ENCODE data around the gene FGFBP1. TPM values are rescaled to one million over a fixed set of nuclear protein-coding genes. Genes with fewer than 3 reads are reported as not detected.

FGFBP1 gene
- total RNA-seq, 2 donors from 2014 or later: 39.1 to 62.3 TPM

DNA sequence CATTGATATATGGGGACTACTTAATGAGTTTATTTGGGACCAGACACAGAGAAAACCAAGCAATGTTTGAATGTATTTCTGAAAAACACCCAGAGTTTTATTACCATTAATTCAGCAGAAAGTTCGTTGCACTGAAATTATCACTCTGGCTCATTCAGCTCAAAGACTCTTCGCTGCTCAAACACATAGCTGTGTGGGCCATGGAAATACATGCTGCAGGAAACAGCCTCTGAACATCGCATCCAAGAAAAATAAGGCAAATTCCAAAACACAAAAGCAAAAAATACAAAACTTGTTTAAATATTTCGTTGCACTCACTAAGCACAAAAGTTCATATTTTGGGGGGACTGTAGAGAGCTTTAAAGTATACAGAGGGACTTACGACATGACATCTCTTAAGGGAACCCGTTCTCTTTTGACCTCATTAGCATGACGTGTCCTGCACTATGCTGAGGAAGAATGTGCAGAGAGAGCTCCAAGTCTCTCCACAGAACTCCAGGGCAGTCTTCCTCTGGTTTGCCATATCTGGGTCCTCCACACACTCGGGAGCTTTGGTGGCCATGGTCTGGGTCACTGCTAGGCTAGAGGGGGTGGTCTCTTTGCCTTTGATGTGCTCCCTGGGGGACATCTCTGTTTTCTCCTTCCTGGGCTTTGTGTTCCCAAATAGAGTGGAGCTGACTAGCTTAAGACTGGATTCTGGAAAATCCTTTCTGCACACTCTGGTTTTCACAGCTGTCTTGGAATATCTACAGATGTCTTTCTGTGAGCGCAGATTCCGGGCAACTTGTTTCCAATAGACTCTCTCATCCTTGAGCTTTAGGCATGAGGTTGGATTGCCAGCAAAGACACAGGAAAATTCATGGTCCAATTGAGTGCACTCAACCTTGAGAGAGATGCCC lies 2.8 kb downstream of the FGFBP1 start:
- Histone ChIP-seq H3K27me3 (no peaks in the 10 kb centered on the region), H3K4me1 (no peaks in the 10 kb centered on the region), H3K27ac (no peak overlapping the region), H3K9me3 (no peaks in the 10 kb centered on the region), H3K36me3 (no peaks in the 10 kb centered on the region), H3K9ac (ENCODE audit: low read depth in 2 of 2, low read length in 2 of 2) (no peak overlapping the region), H3K4me3 (no peak overlapping the region)
- intact Hi-C loops (cut with DNase I): no loop called here
- DNase-seq: no peak
- TF ChIP-seq, protein P1, sequence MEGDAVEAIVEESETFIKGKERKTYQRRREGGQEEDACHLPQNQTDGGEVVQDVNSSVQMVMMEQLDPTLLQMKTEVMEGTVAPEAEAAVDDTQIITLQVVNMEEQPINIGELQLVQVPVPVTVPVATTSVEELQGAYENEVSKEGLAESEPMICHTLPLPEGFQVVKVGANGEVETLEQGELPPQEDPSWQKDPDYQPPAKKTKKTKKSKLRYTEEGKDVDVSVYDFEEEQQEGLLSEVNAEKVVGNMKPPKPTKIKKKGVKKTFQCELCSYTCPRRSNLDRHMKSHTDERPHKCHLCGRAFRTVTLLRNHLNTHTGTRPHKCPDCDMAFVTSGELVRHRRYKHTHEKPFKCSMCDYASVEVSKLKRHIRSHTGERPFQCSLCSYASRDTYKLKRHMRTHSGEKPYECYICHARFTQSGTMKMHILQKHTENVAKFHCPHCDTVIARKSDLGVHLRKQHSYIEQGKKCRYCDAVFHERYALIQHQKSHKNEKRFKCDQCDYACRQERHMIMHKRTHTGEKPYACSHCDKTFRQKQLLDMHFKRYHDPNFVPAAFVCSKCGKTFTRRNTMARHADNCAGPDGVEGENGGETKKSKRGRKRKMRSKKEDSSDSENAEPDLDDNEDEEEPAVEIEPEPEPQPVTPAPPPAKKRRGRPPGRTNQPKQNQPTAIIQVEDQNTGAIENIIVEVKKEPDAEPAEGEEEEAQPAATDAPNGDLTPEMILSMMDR (IDR thresholded peaks at IDR 0.05): no peak

GRCh38 chr4:15934259-15934658 lies 4.3 kb downstream of the FGFBP1 start:
- TF ChIP-seq, protein P1 (IDR thresholded peaks at IDR 0.05): no peak
- H3K9me3 ChIP-seq: no peaks in the 10 kb centered on the region
- no peak for DNase-seq
- H3K27ac ChIP-seq: no peak overlapping the region
- H3K9ac ChIP-seq (ENCODE audit: low read depth in 2 of 2, low read length in 2 of 2): no peak overlapping the region
- no peaks in the 10 kb centered on the region for H3K4me1 ChIP-seq
- no peaks in the 10 kb centered on the region for H3K27me3 ChIP-seq
- H3K4me3 ChIP-seq: no peak overlapping the region
- intact Hi-C loops (cut with DNase I): no loop called here
- H3K36me3 ChIP-seq: no peaks in the 10 kb centered on the region

- Histone ChIP-seq H3K27me3 (no peaks in the 10 kb centered on the region), H3K9ac (ENCODE audit: low read depth in 2 of 2, low read length in 2 of 2) (no peak overlapping the region), H3K4me3 (no peak overlapping the region), H3K27ac (no peak overlapping the region), H3K4me1 (no peaks in the 10 kb centered on the region), H3K36me3 (no peaks in the 10 kb centered on the region), H3K9me3 (no peaks in the 10 kb centered on the region)
- no peak for DNase-seq
- intact Hi-C loops (cut with DNase I): no loop called here
- TF ChIP-seq, protein P1 (IDR thresholded peaks at IDR 0.05): no peak
Observed at GRCh38 chr4:15931451-15932210, 6.9 kb downstream of the FGFBP1 start.

GRCh38 chr4:15930314-15930713 lies 8.2 kb downstream of the FGFBP1 start:
- Histone ChIP-seq H3K9me3 (no peaks in the 10 kb centered on the region), H3K36me3 (no peaks in the 10 kb centered on the region), H3K27ac (no peak overlapping the region), H3K4me1 (no peaks in the 10 kb centered on the region), H3K27me3 (no peaks in the 10 kb centered on the region), H3K4me3 (no peak overlapping the region), H3K9ac (ENCODE audit: low read depth in 2 of 2, low read length in 2 of 2) (no peak overlapping the region)
- intact Hi-C loops (cut with DNase I): no loop called here
- DNase-seq: no peak
- TF ChIP-seq, protein P1 (IDR thresholded peaks at IDR 0.05): no peak

DNA sequence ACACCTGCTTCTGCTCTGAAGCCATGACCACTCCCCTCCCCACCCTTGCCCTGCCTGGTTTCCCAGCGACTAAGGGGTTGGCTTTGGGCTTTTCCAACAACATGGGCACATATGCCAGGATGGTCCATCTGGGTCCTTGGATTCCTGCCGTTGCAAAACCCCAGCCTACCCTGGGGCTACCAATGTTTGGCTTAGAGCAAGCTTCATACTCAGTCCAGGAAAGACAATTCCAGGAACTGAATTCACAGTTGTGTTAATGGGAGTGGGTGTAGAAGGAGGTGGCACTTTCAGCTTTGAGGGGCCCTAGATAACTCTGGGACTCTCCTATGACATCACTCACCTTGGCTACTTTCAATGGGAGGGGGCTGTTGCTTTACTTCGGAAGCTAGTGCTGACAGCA lies 9.0 kb downstream of the FGFBP1 start:
- intact Hi-C loops (cut with DNase I): no loop called here
- Histone ChIP-seq H3K36me3 (no peaks in the 10 kb centered on the region), H3K4me1 (no peaks in the 10 kb centered on the region), H3K4me3 (no peak overlapping the region), H3K27me3 (no peaks in the 10 kb centered on the region), H3K9ac (ENCODE audit: low read depth in 2 of 2, low read length in 2 of 2) (no peak overlapping the region), H3K27ac (no peak overlapping the region), H3K9me3 (no peaks in the 10 kb centered on the region)
- TF ChIP-seq, protein P1 (IDR thresholded peaks at IDR 0.05): no peak
- DNase-seq: no peak

All from colonic mucosa (tissue), 4 donors.